AG04449 (cell line): ENCODE measurements around the gene HSPA8.
"Not testable (repeated sequence)": the region's sequence is repeated elsewhere in the genome, so short reads cannot be mapped to it uniquely, and the experiment has no call there.

ENCODE experiments used
- CTCF ChIA-PET: fragments of 350-600 bp; formaldehyde crosslinking; extraction: SDS; loops from one replicate; lab custom pipeline; 2021; ENCODE audit warnings: antibody characterized with exemption; lab: Yijun Ruan, JAX
- POLR2A ChIA-PET: fragments of 400-600, 350-600 bp; formaldehyde crosslinking; extraction: SDS; loops from one replicate; lab custom pipeline; 2020; ENCODE audit warnings: antibody characterized with exemption, inconsistent platforms; lab: Yijun Ruan, JAX
- DNase-seq: peaks from one replicate; pipeline ENCODE4 v3.0.0-alpha.2; 2010; ENCODE audit warnings: low read depth, low spot score
- H3K4me3 ChIP-seq: 2 replicates; pipeline ENCODE4 v1.5.1; 2011; ENCODE audit warnings: low read depth, mild to moderate bottlenecking, control low read depth, low read length
- CTCF ChIP-seq: IDR thresholded peaks from one replicate; pipeline ENCODE4 v1.5.1; 2011; ENCODE audit warnings: mild to moderate bottlenecking, moderate library complexity, low read length, control low read depth, inconsistent platforms; ENCODE audit not compliant: insufficient read depth; ENCODE audit errors: missing control alignments

HSPA8 gene

GRCh38 chr11:123065621-123066020 is 3.7 kb upstream of the HSPA8 start:
- no peak for TF ChIP-seq CTCF
- no peak for DNase-seq
- ChIA-PET CTCF (interaction anchor here (0.6 to 4.0 kb wide), 5 partner anchors 10 to 203 kb away, joined by 3 to 22 read pairs (median 4); no protein-coding TSS in a partner anchor), POLR2A (no interaction called here)
- no peak overlapping the region for H3K4me3 ChIP-seq

DNA sequence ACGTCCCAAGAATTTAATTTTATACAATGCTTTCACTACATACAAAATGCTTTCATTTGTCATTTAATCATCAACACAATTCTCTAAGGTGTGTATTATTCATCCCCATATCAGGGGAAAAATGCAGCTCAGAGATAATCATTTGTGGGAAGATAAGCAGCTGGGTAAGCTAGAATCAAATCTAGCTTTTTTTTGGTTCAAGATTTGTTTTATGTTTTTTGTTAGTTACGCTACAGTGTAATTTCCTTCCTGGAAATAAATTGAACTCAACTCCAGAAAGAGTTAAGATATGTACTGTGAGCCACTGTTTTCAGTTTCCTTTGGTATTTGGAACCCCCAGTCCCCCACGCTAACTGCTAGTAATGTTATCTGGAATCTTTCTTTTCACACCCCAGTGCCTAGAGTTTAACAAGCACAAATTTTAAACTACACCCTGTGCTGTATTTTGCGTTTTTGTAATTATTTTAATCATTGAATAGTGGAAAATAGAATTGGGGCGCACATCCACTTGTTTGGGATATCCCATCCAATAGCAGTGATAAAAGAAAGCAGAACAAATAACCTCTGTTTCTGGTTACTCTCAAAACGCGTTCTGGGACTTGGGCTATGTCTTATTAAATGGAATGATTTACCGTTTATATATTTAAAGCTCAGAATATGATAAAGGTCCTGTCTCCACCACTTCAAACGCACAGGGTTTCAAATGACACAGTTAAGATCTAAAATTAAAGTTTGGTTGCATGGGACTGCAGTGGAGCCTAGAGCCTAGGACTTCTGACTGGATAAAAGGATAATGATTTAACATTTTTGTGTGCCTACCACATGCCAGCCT is 2.1 kb upstream of the HSPA8 start:
- CTCF ChIA-PET = interaction anchor here (0.6 to 4.0 kb wide), 8 partner anchors 9 to 280 kb away, joined by 3 to 22 read pairs (median 4); no protein-coding TSS in a partner anchor
- H3K4me3 ChIP-seq = peak overlapping the region; percentile 81
- POLR2A ChIA-PET = no interaction called here
- no peak for TF ChIP-seq CTCF
- DNase-seq = no peak

DNA sequence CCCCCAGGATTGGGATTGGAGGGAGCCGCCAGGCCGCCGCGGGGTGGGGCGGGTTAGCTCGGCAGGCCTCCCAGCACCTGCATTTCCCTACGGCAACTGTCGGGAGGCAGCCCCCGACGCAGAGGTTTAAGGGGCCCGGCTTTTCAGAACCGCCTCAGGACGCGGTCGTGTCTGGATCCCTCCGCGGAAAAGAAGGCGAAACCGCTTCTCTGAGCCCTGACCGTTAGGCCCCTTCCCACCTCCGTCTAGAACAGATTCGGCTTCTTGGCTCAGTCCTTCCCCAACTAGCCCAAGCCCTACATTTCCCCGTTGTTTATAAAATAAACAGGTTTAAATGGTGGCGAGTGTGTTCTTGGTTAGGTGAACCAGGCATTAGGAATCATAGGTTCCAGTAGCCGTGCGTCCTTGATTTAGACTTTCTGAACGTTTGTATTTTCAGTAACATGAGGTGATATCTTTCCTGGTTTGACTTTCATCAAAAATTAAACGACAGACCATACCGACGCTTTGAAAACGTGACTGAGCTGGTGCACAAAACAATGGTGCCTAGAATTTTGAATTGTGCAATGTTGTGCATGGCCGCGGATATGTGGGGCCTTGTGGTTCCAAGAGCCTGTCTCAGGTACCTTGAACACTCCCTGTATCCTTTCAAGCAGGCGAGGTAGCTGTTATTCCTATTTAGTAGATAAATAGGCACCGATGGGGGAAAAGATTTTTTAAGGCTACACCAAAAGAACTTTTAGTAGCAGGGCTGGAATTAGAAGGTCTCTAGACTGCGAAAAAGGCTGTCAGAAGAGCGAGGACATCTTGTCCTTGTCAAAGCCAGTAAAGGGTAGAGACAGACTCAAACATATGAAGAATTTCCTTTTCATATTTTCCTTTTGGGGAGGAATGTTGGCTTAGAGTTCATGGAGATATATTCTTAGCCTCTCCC is 1.2 kb upstream of the HSPA8 start:
- TF ChIP-seq CTCF = no peak
- POLR2A ChIA-PET = interaction anchor here (0.9 to 2.1 kb wide), 5 partner anchors 10 to 130 kb away, joined by 3 to 30 read pairs (median 7); no protein-coding TSS in a partner anchor
- H3K4me3 ChIP-seq = peak overlapping the region; percentile 81
- DNase-seq = no peak
- CTCF ChIA-PET = interaction anchor here (0.6 to 4.0 kb wide), 6 partner anchors 8 to 279 kb away, joined by 3 to 22 read pairs (median 4); no protein-coding TSS in a partner anchor

DNA sequence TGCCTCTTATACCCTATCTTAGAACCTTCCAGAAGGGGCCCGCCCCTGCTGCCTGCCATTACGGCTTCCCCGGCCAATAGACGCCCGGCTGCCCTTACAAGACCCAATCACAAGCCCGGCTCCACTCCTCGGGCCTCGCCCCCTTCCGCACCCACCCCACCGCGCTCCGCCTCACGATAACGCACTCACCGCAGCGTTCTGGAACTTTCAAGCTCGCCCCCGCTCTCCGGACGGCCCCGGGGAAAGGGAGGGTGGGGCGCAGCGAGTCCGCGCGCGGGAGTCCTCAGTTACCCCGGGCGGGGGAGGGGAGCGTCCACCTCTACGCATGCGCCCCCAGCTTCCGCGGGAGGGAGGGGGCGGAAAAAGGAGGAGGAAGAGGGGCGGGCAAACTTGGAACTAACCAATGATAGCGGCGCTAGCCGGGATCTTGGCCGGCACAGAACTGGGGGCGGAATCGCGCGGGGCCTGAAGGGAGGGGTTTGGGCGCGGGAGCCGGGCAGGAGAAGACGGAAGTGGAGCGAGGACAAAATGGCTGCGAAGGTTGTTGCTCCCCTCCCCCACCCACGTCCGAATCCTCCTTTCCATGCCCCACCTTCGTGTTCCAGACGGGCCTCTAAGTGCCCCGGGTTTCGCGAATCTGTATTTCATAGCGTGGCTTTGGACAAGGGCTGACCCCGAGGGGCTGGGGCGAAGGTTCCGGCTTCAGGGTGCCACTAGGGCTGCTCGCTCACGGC is 389 bp upstream of the HSPA8 start:
- no peak for TF ChIP-seq CTCF
- CTCF ChIA-PET = interaction anchor here (0.7 to 2.5 kb wide), 2 partner anchors 9 to 183 kb away, joined by 3 to 9 read pairs; no protein-coding TSS in a partner anchor
- H3K4me3 ChIP-seq = peak overlapping the region; percentile 97
- POLR2A ChIA-PET = interaction anchor here (0.6 to 2.1 kb wide), 30 partner anchors 10 to 407 kb away, joined by 3 to 30 read pairs (median 4); no protein-coding TSS in a partner anchor
- peak; percentile 99 for DNase-seq

GRCh38 chr11:123060277-123061000 is 1.5 kb downstream of the HSPA8 start:
- no peak for DNase-seq
- ChIA-PET POLR2A (interaction anchor here (1.9 kb wide), 1 partner anchor 201 kb away, joined by 5 read pairs; no protein-coding TSS in a partner anchor), CTCF (interaction anchor here (1.2 to 2.5 kb wide), 5 partner anchors 7 to 206 kb away, joined by 4 to 9 read pairs (median 6); no protein-coding TSS in a partner anchor)
- TF ChIP-seq CTCF = no peak
- H3K4me3 ChIP-seq = peak overlapping the region; percentile 97

- H3K4me3 ChIP-seq = peak overlapping the region; percentile 97
- DNase-seq = not testable (repeated sequence)
- POLR2A ChIA-PET = interaction anchor here (0.6 to 1.9 kb wide), 4 partner anchors 31 to 1738 kb away, joined by 3 to 5 read pairs (median 4); no protein-coding TSS in a partner anchor
- CTCF ChIA-PET = interaction anchor here (1.2 to 6.7 kb wide), 5 partner anchors 37 to 416 kb away, joined by 3 to 60 read pairs (median 5); no protein-coding TSS in a partner anchor
These were observed 2.7 kb downstream of the HSPA8 start for GRCh38 chr11:123059041-123059920.
